CD4-positive, CD25-positive, alpha-beta regulatory T cell (primary cell): ENCODE data around the gene PRKCA. TPM values are rescaled to one million over a fixed set of nuclear protein-coding genes. Genes with fewer than 3 reads are reported as not detected.

Experiments
- ATAC-seq, 2 donors: fragments of 150-1000 bp; cut with Tn5 transposase; one replicate each; pipeline ENCODE4 v1.10.0; 2021; ENCODE audit warnings: low read depth in 2 of 2, moderate number of reproducible peaks in 2 of 2, moderate library complexity in 1 of 2
- DNase-seq, 3 donors: peaks; one replicate each; pipeline versions ENCODE4 v3.0.0 to v3.0.0-alpha.2; 2012 to 2022; ENCODE audit warnings: mixed read lengths in 1 of 3
- H3K27ac ChIP-seq: one replicate; pipeline ENCODE4 v1.7.0; 2013; ENCODE audit warnings: mild to moderate bottlenecking, low read length; ENCODE audit not compliant: insufficient read depth, poor library complexity, severe bottlenecking
- H3K27me3 ChIP-seq: one replicate; pipeline ENCODE4 v1.7.0; 2013; ENCODE audit warnings: low read length; ENCODE audit not compliant: control insufficient read depth, insufficient read depth
- H3K36me3 ChIP-seq: one replicate; pipeline ENCODE4 v1.7.0; 2013; ENCODE audit warnings: mild to moderate bottlenecking, low read length, moderate library complexity; ENCODE audit not compliant: control insufficient read depth, insufficient read depth
- H3K4me1 ChIP-seq: 2 replicates; pipeline ENCODE4 v1.7.0; 2013; ENCODE audit warnings: mild to moderate bottlenecking, low read length; ENCODE audit not compliant: insufficient read depth, control insufficient read depth, poor library complexity, severe bottlenecking
- H3K4me3 ChIP-seq: one replicate; pipeline ENCODE4 v1.7.0; 2013; ENCODE audit warnings: low read depth, mild to moderate bottlenecking, low read length, moderate library complexity
- H3K9me3 ChIP-seq, 2 experiments: 1 replicate in 1 of 2; 2 replicates in 1 of 2; pipeline ENCODE4 v1.7.0; 2013; ENCODE audit warnings: low read length in 2 of 2, mild to moderate bottlenecking in 1 of 2, moderate library complexity in 1 of 2; ENCODE audit not compliant: control insufficient read depth in 2 of 2
- H3K27ac Mint-ChIP-seq, 3 donors: one replicate each; pipeline ENCODE4 v1.8.0; 2020 to 2022; ENCODE audit warnings: mild to moderate bottlenecking in 3 of 3, mixed read lengths in 3 of 3, moderate library complexity in 2 of 3
- H3K27me3 Mint-ChIP-seq: one replicate; pipeline ENCODE4 v1.8.0; 2022; ENCODE audit warnings: mild to moderate bottlenecking, mixed read lengths
- H3K36me3 Mint-ChIP-seq: one replicate; pipeline ENCODE4 v1.8.0; 2020; ENCODE audit warnings: mixed read lengths
- H3K4me1 Mint-ChIP-seq, 4 donors: one replicate each; pipeline ENCODE4 v1.8.0; 2020 to 2022; ENCODE audit warnings: mixed read lengths in 4 of 4, mild to moderate bottlenecking in 1 of 4
- H3K4me3 Mint-ChIP-seq, 4 donors: one replicate each; pipeline ENCODE4 v1.8.0; 2020 to 2022; ENCODE audit warnings: mild to moderate bottlenecking in 4 of 4, mixed read lengths in 4 of 4, moderate library complexity in 3 of 4
- H3K9me3 Mint-ChIP-seq, 7 donors: one replicate each; pipeline ENCODE4 v1.8.0; 2020 to 2022; ENCODE audit warnings: mixed read lengths in 7 of 7, mild to moderate bottlenecking in 3 of 7, moderate library complexity in 2 of 7
- polyA plus RNA-seq, 4 donors: library from polyadenylated mRNA; unstranded; fragments of 300-500 nt; fragmentation: Illumina TruSeq; gene quantifications; one replicate each; pipeline ENCODE4 v1.2.3, GENCODE V29; 2021
- total RNA-seq: library from RNA; stranded (reverse); gene quantifications from one replicate; pipeline ENCODE4 v1.2.3, GENCODE V29; 2022

PRKCA gene
- total and polyA plus RNA-seq, 5 donors from 2014 or later, result 0.60 to 84.0 (median 2.0) TPM

- Mint-ChIP-seq H3K4me3 (no peak overlapping the region), H3K36me3 (peaks cover 26% of the 10 kb centered on the region), H3K4me1 (peaks cover 0 to 33% (median 9%) of the 10 kb centered on the region in 4 donors), H3K27ac (peak overlapping the region; percentile 31 to 49 (median 31)), H3K9me3 (no peaks in the 10 kb centered on the region), H3K27me3 (no peaks in the 10 kb centered on the region)
- Histone ChIP-seq H3K27ac (no peak overlapping the region), H3K4me3 (no peak overlapping the region), H3K27me3 (no peaks in the 10 kb centered on the region), H3K4me1 (no peaks in the 10 kb centered on the region), H3K9me3 (no peaks in the 10 kb centered on the region), H3K36me3 (peaks cover 2% of the 10 kb centered on the region)
- DNase-seq (no peak), ATAC-seq (no peak)
These were observed 411.9 kb downstream of the PRKCA start for GRCh38 chr17:66714046-66715023.

- Histone ChIP-seq H3K36me3 (peaks cover 2% of the 10 kb centered on the region), H3K4me1 (no peaks in the 10 kb centered on the region), H3K4me3 (no peak overlapping the region), H3K27ac (no peak overlapping the region), H3K27me3 (no peaks in the 10 kb centered on the region), H3K9me3 (no peaks in the 10 kb centered on the region)
- Mint-ChIP-seq H3K4me3 (no peak overlapping the region), H3K27ac (peak overlapping the region in 1 of 3 donors; percentile 31), H3K36me3 (peaks cover 24% of the 10 kb centered on the region), H3K27me3 (no peaks in the 10 kb centered on the region), H3K4me1 (peaks cover 0 to 31% (median 9%) of the 10 kb centered on the region in 4 donors), H3K9me3 (no peaks in the 10 kb centered on the region)
- ATAC-seq, result no peak
- no peak for DNase-seq
These were observed 412.8 kb downstream of the PRKCA start for GRCh38 chr17:66715076-66715675.

GRCh38 chr17:66715745-66716156, 413.3 kb downstream of the PRKCA start:
- peaks cover 2% of the 10 kb centered on the region for H3K36me3 ChIP-seq
- Mint-ChIP-seq H3K4me1 (peaks cover 0 to 28% (median 9%) of the 10 kb centered on the region in 4 donors), H3K36me3 (peaks cover 21% of the 10 kb centered on the region), H3K27me3 (no peaks in the 10 kb centered on the region), H3K9me3 (no peaks in the 10 kb centered on the region), H3K4me3 (no peak overlapping the region), H3K27ac (peak overlapping the region in 1 of 3 donors; percentile 20)
- no peaks in the 10 kb centered on the region for H3K4me1 ChIP-seq
- ATAC-seq (peak in 1 of 2 donors; percentile 44), DNase-seq (peak in 2 of 3 donors; percentile 52 to 72)
- H3K9me3 ChIP-seq, result no peaks in the 10 kb centered on the region
- no peak overlapping the region for H3K4me3 ChIP-seq
- no peak overlapping the region for H3K27ac ChIP-seq
- no peaks in the 10 kb centered on the region for H3K27me3 ChIP-seq

GRCh38 chr17:66716236-66717026, 414.0 kb downstream of the PRKCA start:
- Histone ChIP-seq H3K27me3 (no peaks in the 10 kb centered on the region), H3K4me3 (no peak overlapping the region), H3K9me3 (no peaks in the 10 kb centered on the region), H3K4me1 (no peaks in the 10 kb centered on the region), H3K36me3 (peaks cover 2% of the 10 kb centered on the region), H3K27ac (no peak overlapping the region)
- no peak overlapping the region for H3K4me3 Mint-ChIP-seq
- no peak for ATAC-seq
- DNase-seq, result no peak
- H3K9me3 Mint-ChIP-seq, result no peaks in the 10 kb centered on the region
- peaks cover 21% of the 10 kb centered on the region for H3K36me3 Mint-ChIP-seq
- no peaks in the 10 kb centered on the region for H3K27me3 Mint-ChIP-seq
- H3K27ac Mint-ChIP-seq, result no peak overlapping the region
- peaks cover 0 to 26% (median 7%) of the 10 kb centered on the region in 4 donors for H3K4me1 Mint-ChIP-seq

GRCh38 chr17:66717641-66718058, 415.2 kb downstream of the PRKCA start:
- DNase-seq (no peak), ATAC-seq (no peak)
- H3K27me3 Mint-ChIP-seq, result no peaks in the 10 kb centered on the region
- peaks cover 16% of the 10 kb centered on the region for H3K36me3 Mint-ChIP-seq
- peaks cover 0 to 17% (median 6%) of the 10 kb centered on the region in 4 donors for H3K4me1 Mint-ChIP-seq
- H3K27ac Mint-ChIP-seq, result no peak overlapping the region
- Histone ChIP-seq H3K9me3 (no peaks in the 10 kb centered on the region), H3K27me3 (no peaks in the 10 kb centered on the region), H3K36me3 (peaks cover 2% of the 10 kb centered on the region), H3K4me3 (no peak overlapping the region), H3K27ac (no peak overlapping the region), H3K4me1 (no peaks in the 10 kb centered on the region)
- no peak overlapping the region for H3K4me3 Mint-ChIP-seq
- no peaks in the 10 kb centered on the region for H3K9me3 Mint-ChIP-seq

- no peak for DNase-seq
- H3K9me3 ChIP-seq, result no peaks in the 10 kb centered on the region
- no peaks in the 10 kb centered on the region for H3K9me3 Mint-ChIP-seq
- peaks cover 2% of the 10 kb centered on the region for H3K36me3 ChIP-seq
- peaks cover under 1 to 16% (median 5%) of the 10 kb centered on the region in 4 donors for H3K4me1 Mint-ChIP-seq
- H3K36me3 Mint-ChIP-seq, result peaks cover 16% of the 10 kb centered on the region
- no peak overlapping the region for H3K27ac ChIP-seq
- no peaks in the 10 kb centered on the region for H3K27me3 ChIP-seq
- no peak overlapping the region for H3K4me3 ChIP-seq
- no peaks in the 10 kb centered on the region for H3K27me3 Mint-ChIP-seq
- peak overlapping the region in 1 of 3 donors; percentile 80 for H3K27ac Mint-ChIP-seq
- H3K4me1 ChIP-seq, result no peaks in the 10 kb centered on the region
- ATAC-seq, result no peak
- peak overlapping the region in 2 of 4 donors; percentile 8 to 22 for H3K4me3 Mint-ChIP-seq
These were observed 417.6 kb downstream of the PRKCA start for GRCh38 chr17:66720027-66720426.

- H3K4me3 ChIP-seq, result no peak overlapping the region
- ATAC-seq (no peak), DNase-seq (no peak)
- H3K27ac ChIP-seq, result no peak overlapping the region
- Mint-ChIP-seq H3K36me3 (peaks cover 16% of the 10 kb centered on the region), H3K4me1 (peaks cover 4 to 21% (median 7%) of the 10 kb centered on the region in 4 donors), H3K27me3 (no peaks in the 10 kb centered on the region), H3K27ac (no peak overlapping the region), H3K9me3 (no peaks in the 10 kb centered on the region), H3K4me3 (no peak overlapping the region)
- H3K27me3 ChIP-seq, result no peaks in the 10 kb centered on the region
- peaks cover 2% of the 10 kb centered on the region for H3K36me3 ChIP-seq
- no peaks in the 10 kb centered on the region for H3K4me1 ChIP-seq
- H3K9me3 ChIP-seq, result no peaks in the 10 kb centered on the region
These were observed 418.2 kb downstream of the PRKCA start for GRCh38 chr17:66720567-66720966.
